T-helper 2 cell treated with Interferon-gamma antibody and Interleukin-4, amounts not matched to agents 5 μg/mL and 100 μg/mL, for 36 hours (primary cell): Measurements from ENCODE around the gene ZFP1.
A peak's percentile ranks its signal among the peaks of the same experiment; 100 is the strongest.

Experiments used
- DNase-seq: peaks from one replicate; pipeline ENCODE4 v3.0.0; 2021; ENCODE audit warnings: low spot score
- H3K27ac Mint-ChIP-seq: one replicate; pipeline ENCODE4 v1.8.0; 2021; ENCODE audit warnings: mild to moderate bottlenecking, mixed read lengths
- H3K27me3 Mint-ChIP-seq: one replicate; pipeline ENCODE4 v1.8.0; 2021; ENCODE audit warnings: low read depth, mixed read lengths
- H3K36me3 Mint-ChIP-seq: one replicate; pipeline ENCODE4 v1.8.0; 2021; ENCODE audit warnings: low read depth, mixed read lengths
- H3K4me1 Mint-ChIP-seq: one replicate; pipeline ENCODE4 v1.8.0; 2021; ENCODE audit warnings: low read depth, mixed read lengths
- H3K4me3 Mint-ChIP-seq: one replicate; pipeline ENCODE4 v1.8.0; 2022; ENCODE audit warnings: mild to moderate bottlenecking, moderate library complexity, mixed read lengths
- H3K9me3 Mint-ChIP-seq: one replicate; pipeline ENCODE4 v1.8.0; 2021; ENCODE audit warnings: mixed read lengths

ZFP1 gene

DNA sequence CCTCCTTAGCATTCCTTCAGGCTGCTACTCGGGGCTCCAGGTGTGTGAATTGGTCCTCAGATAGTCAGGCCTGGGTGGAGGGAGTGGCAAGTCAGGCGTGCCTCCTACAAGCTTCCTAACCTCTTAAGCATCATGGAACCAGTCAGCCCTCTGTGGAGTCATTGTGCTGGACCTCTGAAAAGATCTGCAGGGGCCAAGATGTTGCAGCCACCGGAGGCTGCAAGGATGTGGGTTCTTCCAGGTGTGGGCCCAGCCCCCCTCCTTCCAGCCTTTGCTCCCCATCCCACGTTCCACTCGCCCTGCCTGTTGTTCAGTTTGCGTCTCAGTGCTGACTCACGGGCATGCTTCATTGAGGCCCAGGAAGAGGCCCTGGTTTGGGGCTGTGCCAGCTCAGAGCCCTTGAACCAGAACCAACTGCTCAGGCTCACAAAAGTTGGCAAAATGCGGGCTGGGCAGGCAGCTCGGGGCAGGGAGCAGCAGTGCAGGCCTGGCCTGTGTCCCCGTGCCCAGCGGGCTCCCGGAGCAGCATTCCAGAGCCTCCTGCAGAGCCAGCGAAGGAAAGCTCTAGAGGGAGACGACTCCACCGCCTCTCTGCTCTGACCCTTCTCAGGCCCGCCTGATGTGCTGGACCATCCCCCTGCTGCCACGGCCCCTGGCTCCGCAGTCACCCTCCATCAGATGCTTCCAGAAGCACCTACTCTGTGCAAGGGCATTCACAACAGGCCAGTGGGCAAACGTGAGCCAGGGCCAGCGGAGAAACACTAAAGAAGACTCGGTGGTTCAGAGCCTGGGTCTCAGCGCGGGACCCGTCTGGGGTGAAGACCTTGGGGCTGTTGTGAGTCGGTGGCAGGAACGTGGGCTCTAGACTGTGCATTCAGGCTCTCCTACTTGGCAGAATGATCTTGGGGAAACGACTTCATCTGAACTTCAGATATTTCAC lies 39.3 kb upstream of the ZFP1 start:
- Mint-ChIP-seq H3K27ac (peak overlapping the region; percentile 87), H3K36me3 (peaks cover 5% of the 10 kb centered on the region), H3K4me1 (peaks cover 56% of the 10 kb centered on the region), H3K4me3 (peak overlapping the region; percentile 69), H3K27me3 (no peaks in the 10 kb centered on the region), H3K9me3 (peaks cover 2% of the 10 kb centered on the region)
- DNase-seq, result peak; percentile 79

GRCh38 chr16:75109732-75110243 lies 38.5 kb upstream of the ZFP1 start:
- no peaks in the 10 kb centered on the region for H3K36me3 Mint-ChIP-seq

GRCh38 chr16:75110637-75111513 lies 37.4 kb upstream of the ZFP1 start:
- Mint-ChIP-seq H3K4me3 (peak overlapping the region; percentile 69), H3K27ac (peak overlapping the region; percentile 80), H3K4me1 (peaks cover 43% of the 10 kb centered on the region), H3K27me3 (no peaks in the 10 kb centered on the region), H3K36me3 (no peaks in the 10 kb centered on the region), H3K9me3 (no peaks in the 10 kb centered on the region)
- peak; percentile 78 for DNase-seq

More at GRCh38 chr16:75109732-75110243, 38.5 kb upstream of the ZFP1 start:
- no peak for DNase-seq
- Mint-ChIP-seq H3K4me1 (peaks cover 53% of the 10 kb centered on the region), H3K4me3 (peak overlapping the region; percentile 69), H3K27me3 (no peaks in the 10 kb centered on the region), H3K9me3 (no peaks in the 10 kb centered on the region), H3K27ac (peak overlapping the region; percentile 87)

GRCh38 chr16:75111514-75111940 lies 36.8 kb upstream of the ZFP1 start:
- Mint-ChIP-seq H3K27me3 (no peaks in the 10 kb centered on the region), H3K4me3 (no peak overlapping the region), H3K4me1 (peaks cover 43% of the 10 kb centered on the region), H3K27ac (peak overlapping the region; percentile 80), H3K36me3 (no peaks in the 10 kb centered on the region), H3K9me3 (no peaks in the 10 kb centered on the region)
- DNase-seq, result no peak

DNA sequence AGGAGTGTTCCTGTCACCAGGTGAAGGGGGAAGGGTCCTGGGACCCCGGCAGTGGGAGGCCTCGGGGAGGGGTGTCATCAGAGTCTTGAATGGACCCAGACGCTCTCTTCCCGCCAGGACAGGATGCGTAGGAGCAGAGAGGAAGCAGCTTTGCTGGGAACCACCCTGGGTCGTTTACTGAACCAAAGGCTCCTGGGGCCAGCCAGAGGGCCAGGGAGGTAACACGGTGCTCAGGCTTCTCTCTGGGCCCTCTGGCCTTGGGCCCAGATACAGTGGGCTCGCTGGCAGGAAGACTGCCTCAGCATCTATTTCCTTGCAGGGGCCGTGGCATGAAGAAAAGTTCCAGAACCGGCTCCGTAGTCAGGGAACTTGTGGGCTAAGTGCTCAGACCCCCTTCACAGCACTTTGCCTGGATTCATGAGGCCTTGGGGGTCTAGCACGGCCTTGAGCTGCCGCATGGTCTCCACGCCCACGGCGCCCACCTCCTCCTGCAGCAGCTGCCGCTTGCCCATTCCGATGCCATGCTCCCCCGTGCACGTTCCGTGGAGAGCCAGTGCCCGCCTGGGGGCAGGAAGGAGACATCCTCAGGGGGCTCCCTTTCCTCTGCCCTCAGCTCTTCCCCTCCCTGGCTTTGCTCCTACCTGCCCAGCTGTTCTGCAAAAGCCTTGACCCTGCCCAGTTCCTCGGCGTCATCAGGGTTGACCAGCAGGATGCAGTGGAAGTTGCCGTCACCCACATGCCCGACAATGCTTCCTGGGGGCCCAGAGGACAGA lies 36.2 kb upstream of the ZFP1 start:
- no peaks in the 10 kb centered on the region for H3K36me3 Mint-ChIP-seq
- H3K9me3 Mint-ChIP-seq, result no peaks in the 10 kb centered on the region
- no peak overlapping the region for H3K27ac Mint-ChIP-seq
- H3K27me3 Mint-ChIP-seq, result no peaks in the 10 kb centered on the region
- H3K4me1 Mint-ChIP-seq, result peaks cover 42% of the 10 kb centered on the region
- DNase-seq, result no peak
- H3K4me3 Mint-ChIP-seq, result no peak overlapping the region

GRCh38 chr16:75112734-75113491 lies 35.4 kb upstream of the ZFP1 start:
- Mint-ChIP-seq H3K27me3 (no peaks in the 10 kb centered on the region), H3K36me3 (no peaks in the 10 kb centered on the region)
- no peak for DNase-seq

GRCh38 chr16:75113541-75114121 lies 34.7 kb upstream of the ZFP1 start:
- Mint-ChIP-seq H3K36me3 (no peaks in the 10 kb centered on the region), H3K27me3 (no peaks in the 10 kb centered on the region), H3K27ac (no peak overlapping the region), H3K4me1 (peaks cover 30% of the 10 kb centered on the region), H3K4me3 (no peak overlapping the region), H3K9me3 (no peaks in the 10 kb centered on the region)
- no peak for DNase-seq

More at GRCh38 chr16:75112734-75113491, 35.4 kb upstream of the ZFP1 start:
- Mint-ChIP-seq H3K4me1 (peaks cover 36% of the 10 kb centered on the region), H3K9me3 (no peaks in the 10 kb centered on the region), H3K4me3 (no peak overlapping the region), H3K27ac (no peak overlapping the region)

- DNase-seq, result no peak
- no peak overlapping the region for H3K4me3 Mint-ChIP-seq
- H3K4me1 Mint-ChIP-seq, result peaks cover 23% of the 10 kb centered on the region
- H3K27ac Mint-ChIP-seq, result no peak overlapping the region
- H3K36me3 Mint-ChIP-seq, result no peaks in the 10 kb centered on the region
- no peaks in the 10 kb centered on the region for H3K9me3 Mint-ChIP-seq
- H3K27me3 Mint-ChIP-seq, result peaks cover 3% of the 10 kb centered on the region
Observed at GRCh38 chr16:75114179-75114945, 34.0 kb upstream of the ZFP1 start.

GRCh38 chr16:75114946-75115825 lies 33.1 kb upstream of the ZFP1 start:
- Mint-ChIP-seq H3K36me3 (no peaks in the 10 kb centered on the region), H3K9me3 (peaks cover 2% of the 10 kb centered on the region), H3K27ac (no peak overlapping the region), H3K27me3 (peaks cover 3% of the 10 kb centered on the region), H3K4me3 (no peak overlapping the region), H3K4me1 (peaks cover 16% of the 10 kb centered on the region)
- DNase-seq, result no peak

DNA sequence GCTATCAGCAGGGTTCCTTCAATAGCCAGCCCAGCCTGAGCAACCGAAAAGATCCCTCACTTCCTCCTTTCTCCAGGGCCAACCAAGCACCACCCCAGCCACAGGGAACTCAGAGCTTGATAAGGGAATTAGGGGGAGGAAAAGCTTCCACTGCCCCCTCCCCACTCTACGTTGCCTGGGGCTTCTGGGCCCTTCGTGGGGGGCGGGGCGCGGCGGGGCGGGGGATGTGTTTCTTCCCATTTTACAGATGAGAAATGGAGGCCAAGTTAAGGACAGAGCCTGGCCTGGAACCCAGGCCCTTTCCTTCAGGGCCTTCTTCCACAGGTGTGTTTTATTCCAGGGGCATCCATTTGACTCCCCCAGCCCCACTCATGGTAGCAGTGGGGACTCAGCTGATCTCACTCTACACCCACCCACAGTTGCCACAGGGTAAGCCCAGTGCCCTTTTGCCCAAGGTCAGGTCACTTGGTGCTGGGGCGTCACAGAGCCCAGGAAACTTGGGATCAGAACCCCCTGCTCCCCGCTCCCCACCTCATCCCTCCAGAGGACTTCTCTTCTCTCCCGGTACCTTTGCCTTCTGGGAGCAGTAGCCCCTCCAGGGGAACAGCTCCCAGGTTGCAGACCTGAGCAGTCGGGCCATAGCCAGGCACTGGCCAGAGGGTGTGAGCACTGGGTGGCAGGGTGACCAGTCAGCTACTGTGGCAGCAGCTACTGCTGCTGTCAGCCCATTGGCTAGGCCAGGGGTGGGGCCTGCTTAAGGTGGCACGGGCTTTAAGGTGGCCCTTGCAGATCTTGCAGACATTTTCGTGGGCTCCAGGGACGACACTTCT lies 32.0 kb upstream of the ZFP1 start, which contains the start of gene LDHD:
Gene LDHD, minus strand, starts transcription at position 700 of the 830 bp plus-strand sequence. Its CDS starts 60 bp downstream, at position 640.
- no peaks in the 10 kb centered on the region for H3K36me3 Mint-ChIP-seq
- H3K27ac Mint-ChIP-seq, result no peak within 1 kb of the TSS
- H3K9me3 Mint-ChIP-seq, result peaks cover 9% of the 10 kb centered on the region
- H3K4me1 Mint-ChIP-seq, result peaks cover 5% of the 10 kb centered on the region
- no peak for DNase-seq
- peaks cover 3% of the 10 kb centered on the region for H3K27me3 Mint-ChIP-seq
- peak within 1 kb of the TSS; percentile 43 for H3K4me3 Mint-ChIP-seq

- Mint-ChIP-seq H3K27me3 (peaks cover 3% of the 10 kb centered on the region), H3K4me3 (no peak overlapping the region), H3K27ac (no peak overlapping the region), H3K4me1 (peaks cover under 1% of the 10 kb centered on the region), H3K36me3 (no peaks in the 10 kb centered on the region), H3K9me3 (peaks cover 14% of the 10 kb centered on the region)
- no peak for DNase-seq
Observed at GRCh38 chr16:75116911-75117245, 31.4 kb upstream of the ZFP1 start.
